ENCODE measurements around the gene DHX40.

GRCh38 chr17:59558039-59558438, 7.4 kb upstream of the DHX40 start:
- TF ChIP-seq CTCF (IDR thresholded peaks at IDR 0.05) = no peak
- no peak for TF ChIP-seq REST (IDR thresholded peaks at IDR 0.05; ENCODE audit: insufficient read depth in 1 of 2, low read depth in 2 of 2, low read length in 1 of 2)
- TF ChIP-seq TCF7L2 (IDR thresholded peaks at IDR 0.05; ENCODE audit: low read depth, low read length) = no peak
- TF ChIP-seq POLR2AphosphoS5 (IDR thresholded peaks at IDR 0.05; ENCODE audit: low read depth, low read length) = no peak
- TF ChIP-seq SIN3A (IDR thresholded peaks at IDR 0.05; ENCODE audit: borderline replicate concordance, insufficient read depth, low read depth, low read length) = no peak
